Neural progenitor cell (in vitro differentiated cells): ENCODE measurements around the gene CFAP299. TPM values are rescaled to one million over a fixed set of nuclear protein-coding genes. Genes with fewer than 3 reads are reported as not detected.

ENCODE experiments used
- DNase-seq: peaks from one replicate; pipeline ENCODE4 v3.0.0-alpha.2; 2016; ENCODE audit warnings: low spot score
- H2AFZ ChIP-seq: fragments of 200-600 bp; sonication (generic); replicated peaks from 2 replicates; pipeline ENCODE4 v1.6.1; 2016; ENCODE audit warnings: antibody characterized with exemption
- H3F3A ChIP-seq: fragments of 200-600 bp; sonication (generic); 2 replicates; pipeline ENCODE4 v1.6.1; 2016; ENCODE audit warnings: antibody characterized with exemption, low read depth
- H3K27ac ChIP-seq: fragments of 200-600 bp; sonication (generic); 2 replicates; pipeline ENCODE4 v1.5.1; 2016; ENCODE audit warnings: mild to moderate bottlenecking
- H3K27me3 ChIP-seq: fragments of 200-600 bp; sonication (generic); 2 replicates; pipeline ENCODE4 v1.6.1; 2016; ENCODE audit warnings: mild to moderate bottlenecking, moderate library complexity
- H3K36me3 ChIP-seq: fragments of 200-600 bp; sonication (generic); 2 replicates; pipeline ENCODE4 v1.5.1; 2016
- H3K4me1 ChIP-seq: fragments of 200-600 bp; sonication (generic); 2 replicates; pipeline ENCODE4 v1.6.1; 2016; ENCODE audit warnings: mixed run types
- H3K4me2 ChIP-seq: fragments of 200-600 bp; sonication (generic); 2 replicates; pipeline ENCODE4 v1.6.1; 2016
- H3K4me3 ChIP-seq: fragments of 200-600 bp; sonication (generic); 2 replicates; pipeline ENCODE4 v1.5.1; 2016
- H3K79me2 ChIP-seq: fragments of 200-600 bp; sonication (generic); 2 replicates; pipeline ENCODE4 v1.6.1; 2016; ENCODE audit warnings: low read depth
- H3K9ac ChIP-seq: fragments of 200-600 bp; sonication (generic); 2 replicates; pipeline ENCODE4 v1.6.1; 2016
- H3K9me3 ChIP-seq: fragments of 200-600 bp; sonication (generic); 2 replicates; pipeline ENCODE4 v1.5.1; 2016; ENCODE audit warnings: low read depth
- H4K20me1 ChIP-seq: fragments of 200-600 bp; sonication (generic); 2 replicates; pipeline ENCODE4 v1.6.1; 2016; ENCODE audit warnings: low read depth
- H3K27ac Mint-ChIP-seq: 3 replicates; pipeline ENCODE4 v1.8.0; 2021; ENCODE audit warnings: mixed read lengths
- H3K27me3 Mint-ChIP-seq: 2 replicates; pipeline ENCODE4 v1.8.0; 2022; ENCODE audit warnings: low read depth, mild to moderate bottlenecking, inconsistent platforms, moderate library complexity, mixed read lengths; ENCODE audit not compliant: insufficient read depth
- H3K36me3 Mint-ChIP-seq: 3 replicates; pipeline ENCODE4 v1.8.0; 2021; ENCODE audit warnings: mixed read lengths
- H3K4me1 Mint-ChIP-seq: 3 replicates; pipeline ENCODE4 v1.8.0; 2021; ENCODE audit warnings: mixed read lengths
- H3K4me3 Mint-ChIP-seq: 3 replicates; pipeline ENCODE4 v1.8.0; 2021; ENCODE audit warnings: mild to moderate bottlenecking, moderate library complexity, mixed read lengths
- H3K9me3 Mint-ChIP-seq: 3 replicates; pipeline ENCODE4 v1.8.0; 2020; ENCODE audit warnings: mixed read lengths
- CTCF ChIP-seq: fragments of 200-600 bp; sonication (generic); IDR thresholded peaks from 2 replicates; pipeline ENCODE4 v1.5.1; 2017; ENCODE audit warnings: antibody characterized with exemption, mild to moderate bottlenecking
- EZH2 ChIP-seq: fragments of 200-600 bp; sonication (generic); IDR thresholded peaks from 2 replicates; pipeline ENCODE4 v1.6.1; 2017; ENCODE audit warnings: antibody characterized with exemption, mild to moderate bottlenecking, moderate library complexity
- EZH2phosphoT487 ChIP-seq: fragments of 200-600 bp; sonication (generic); IDR thresholded peaks from 2 replicates; pipeline ENCODE4 v1.6.1; 2017; ENCODE audit warnings: antibody characterized with exemption
- total RNA-seq: library from RNA; depleted of rRNA; stranded (reverse); fragments of >200 nt; gene quantifications from 2 replicates; pipeline ENCODE4 v1.2.3, GENCODE V29; 2015; ENCODE audit warnings: low replicate concordance

The CFAP299 gene
- total RNA-seq, 1 donor from 2014 or later = not detected

- Histone ChIP-seq H3K36me3 (no peaks in the 10 kb centered on the region), H3K9ac (no peak overlapping the region), H3F3A (no peaks in the 10 kb centered on the region), H2AFZ (peak overlapping the region; percentile 48), H3K27me3 (no peaks in the 10 kb centered on the region), H3K4me3 (no peak overlapping the region), H3K27ac (no peak overlapping the region), H3K9me3 (no peaks in the 10 kb centered on the region), H4K20me1 (no peaks in the 10 kb centered on the region), H3K4me2 (no peak overlapping the region), H3K4me1 (no peaks in the 10 kb centered on the region), H3K79me2 (no peaks in the 10 kb centered on the region)
- Mint-ChIP-seq H3K9me3 (no peaks in the 10 kb centered on the region), H3K4me3 (no peak overlapping the region), H3K36me3 (no peaks in the 10 kb centered on the region), H3K27ac (no peak overlapping the region), H3K27me3 (peaks cover 2% of the 10 kb centered on the region), H3K4me1 (no peaks in the 10 kb centered on the region)
- TF ChIP-seq EZH2 (no peak), CTCF (no peak), EZH2phosphoT487 (no peak)
- no peak for DNase-seq
Observed at GRCh38 chr4:80585542-80585941, 250.0 kb downstream of the CFAP299 start.

- H3K4me2 ChIP-seq = no peak overlapping the region
- no peak for DNase-seq
- no peaks in the 10 kb centered on the region for H3K4me1 ChIP-seq
- no peaks in the 10 kb centered on the region for H3K36me3 ChIP-seq
- no peak overlapping the region for H2AFZ ChIP-seq
- Mint-ChIP-seq H3K9me3 (no peaks in the 10 kb centered on the region), H3K4me3 (no peak overlapping the region), H3K36me3 (no peaks in the 10 kb centered on the region), H3K4me1 (no peaks in the 10 kb centered on the region), H3K27ac (no peak overlapping the region), H3K27me3 (peaks cover 2% of the 10 kb centered on the region)
- no peaks in the 10 kb centered on the region for H4K20me1 ChIP-seq
- no peak overlapping the region for H3K4me3 ChIP-seq
- TF ChIP-seq EZH2phosphoT487 = no peak
- no peaks in the 10 kb centered on the region for H3F3A ChIP-seq
- no peaks in the 10 kb centered on the region for H3K79me2 ChIP-seq
- no peak overlapping the region for H3K27ac ChIP-seq
- H3K9me3 ChIP-seq = no peaks in the 10 kb centered on the region
- no peak overlapping the region for H3K9ac ChIP-seq
- no peaks in the 10 kb centered on the region for H3K27me3 ChIP-seq
Observed at GRCh38 chr4:80586716-80587115, 251.2 kb downstream of the CFAP299 start.

- DNase-seq = no peak
- no peaks in the 10 kb centered on the region for H3K36me3 ChIP-seq
- Mint-ChIP-seq H3K36me3 (no peaks in the 10 kb centered on the region), H3K27me3 (peaks cover 2% of the 10 kb centered on the region), H3K9me3 (no peaks in the 10 kb centered on the region), H3K4me3 (no peak overlapping the region), H3K27ac (no peak overlapping the region), H3K4me1 (no peaks in the 10 kb centered on the region)
- H3K9ac ChIP-seq = no peak overlapping the region
- no peak overlapping the region for H3K4me2 ChIP-seq
- H3K27ac ChIP-seq = no peak overlapping the region
- H2AFZ ChIP-seq = no peak overlapping the region
- H3F3A ChIP-seq = no peaks in the 10 kb centered on the region
- no peaks in the 10 kb centered on the region for H3K4me1 ChIP-seq
- no peaks in the 10 kb centered on the region for H3K27me3 ChIP-seq
- TF ChIP-seq CTCF = no peak
- TF ChIP-seq EZH2phosphoT487 = no peak
- no peak for TF ChIP-seq EZH2
- no peaks in the 10 kb centered on the region for H4K20me1 ChIP-seq
- no peaks in the 10 kb centered on the region for H3K79me2 ChIP-seq
- no peak overlapping the region for H3K4me3 ChIP-seq
- no peaks in the 10 kb centered on the region for H3K9me3 ChIP-seq
Observed at GRCh38 chr4:80587871-80588385, 252.4 kb downstream of the CFAP299 start.

GRCh38 chr4:80592950-80593349 lies 257.4 kb downstream of the CFAP299 start:
- no peaks in the 10 kb centered on the region for H3K9me3 Mint-ChIP-seq
- H3K36me3 Mint-ChIP-seq = no peaks in the 10 kb centered on the region
- no peaks in the 10 kb centered on the region for H3K27me3 Mint-ChIP-seq
- Histone ChIP-seq H3K79me2 (no peaks in the 10 kb centered on the region), H3K27ac (no peak overlapping the region), H3K4me3 (no peak overlapping the region), H2AFZ (no peak overlapping the region), H3K27me3 (no peaks in the 10 kb centered on the region), H3K4me1 (no peaks in the 10 kb centered on the region), H3F3A (no peaks in the 10 kb centered on the region), H3K9me3 (no peaks in the 10 kb centered on the region), H4K20me1 (no peaks in the 10 kb centered on the region), H3K36me3 (no peaks in the 10 kb centered on the region), H3K9ac (no peak overlapping the region), H3K4me2 (no peak overlapping the region)
- peak; percentile 7 for DNase-seq
- no peaks in the 10 kb centered on the region for H3K4me1 Mint-ChIP-seq
- TF ChIP-seq CTCF (peak; percentile 35), EZH2phosphoT487 (no peak)
- H3K27ac Mint-ChIP-seq = no peak overlapping the region
- H3K4me3 Mint-ChIP-seq = no peak overlapping the region
